Measurements from ENCODE around the gene TRERF1.

DNA sequence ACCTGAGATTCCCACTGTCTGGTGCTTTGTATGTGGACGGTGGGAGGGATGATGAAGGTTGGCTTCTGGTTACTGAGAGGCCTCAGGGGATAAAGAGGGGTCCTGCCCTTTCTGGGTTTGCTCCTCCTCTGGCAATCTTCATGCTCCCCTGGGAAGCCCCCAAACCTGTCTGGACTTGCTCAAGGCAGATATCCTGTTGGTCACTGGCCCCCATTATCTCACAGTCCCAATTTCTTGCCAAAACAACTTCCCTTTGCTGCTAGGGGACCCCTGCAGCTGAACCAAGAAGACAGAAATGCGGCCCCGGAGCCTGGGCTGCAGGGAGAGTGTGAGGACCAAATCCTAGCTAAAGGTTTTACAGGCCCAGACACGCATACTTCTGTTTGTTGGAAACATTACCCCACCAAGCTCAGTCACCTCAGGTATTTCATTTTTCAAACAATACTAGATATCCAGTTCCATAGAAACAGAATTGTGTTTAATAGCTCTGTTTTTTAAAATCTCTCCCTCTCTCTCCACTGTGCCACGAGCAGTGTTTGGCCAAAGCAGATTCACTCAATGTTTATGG lies 170.7 kb downstream of the TRERF1 start:
- TF ChIP-seq POLR2A (IDR thresholded peaks at IDR 0.05; ENCODE audit: low read depth, low read length) (no peak), TAF1 (IDR thresholded peaks at IDR 0.05; ENCODE audit: borderline replicate concordance, low read depth, low read length) (no peak), POLR2AphosphoS5 (IDR thresholded peaks at IDR 0.05; ENCODE audit: low read depth, low read length) (no peak)
